Activated naive CD4-positive, alpha-beta T cell treated with anti-CD3 and anti-CD28 coated beads, Interleukin-2, amount 10 ng/mL, durations not matched to agents 7 days and 5 days (primary cell): ENCODE data around the gene CDC26.
"Not testable (repeated sequence)": the region's sequence is repeated elsewhere in the genome, so short reads cannot be mapped to it uniquely, and the experiment has no call there.

Experiments used
- CTCF ChIA-PET: fragments of 350-600 bp; sonication (Branson Sonifier 250); formaldehyde crosslinking; loops from one replicate; lab custom pipeline; 2021; ENCODE audit warnings: antibody characterized with exemption; lab: Charles Lee
- DNase-seq: peaks from one replicate; pipeline ENCODE4 v3.0.0-alpha.2; 2020
- H3K27ac Mint-ChIP-seq: one replicate; pipeline ENCODE4 v1.8.0; 2021; ENCODE audit warnings: mild to moderate bottlenecking, moderate library complexity, mixed read lengths
- H3K27me3 Mint-ChIP-seq: one replicate; pipeline ENCODE4 v1.8.0; 2021; ENCODE audit warnings: mild to moderate bottlenecking, mixed read lengths
- H3K36me3 Mint-ChIP-seq: one replicate; pipeline ENCODE4 v1.8.0; 2021; ENCODE audit warnings: mixed read lengths
- H3K4me1 Mint-ChIP-seq: one replicate; pipeline ENCODE4 v1.8.0; 2021; ENCODE audit warnings: mixed read lengths
- H3K4me3 Mint-ChIP-seq: one replicate; pipeline ENCODE4 v1.8.0; 2021; ENCODE audit warnings: mild to moderate bottlenecking, moderate library complexity, mixed read lengths
- H3K9me3 Mint-ChIP-seq: one replicate; pipeline ENCODE4 v1.8.0; 2021; ENCODE audit warnings: mixed read lengths

Gene CDC26

DNA sequence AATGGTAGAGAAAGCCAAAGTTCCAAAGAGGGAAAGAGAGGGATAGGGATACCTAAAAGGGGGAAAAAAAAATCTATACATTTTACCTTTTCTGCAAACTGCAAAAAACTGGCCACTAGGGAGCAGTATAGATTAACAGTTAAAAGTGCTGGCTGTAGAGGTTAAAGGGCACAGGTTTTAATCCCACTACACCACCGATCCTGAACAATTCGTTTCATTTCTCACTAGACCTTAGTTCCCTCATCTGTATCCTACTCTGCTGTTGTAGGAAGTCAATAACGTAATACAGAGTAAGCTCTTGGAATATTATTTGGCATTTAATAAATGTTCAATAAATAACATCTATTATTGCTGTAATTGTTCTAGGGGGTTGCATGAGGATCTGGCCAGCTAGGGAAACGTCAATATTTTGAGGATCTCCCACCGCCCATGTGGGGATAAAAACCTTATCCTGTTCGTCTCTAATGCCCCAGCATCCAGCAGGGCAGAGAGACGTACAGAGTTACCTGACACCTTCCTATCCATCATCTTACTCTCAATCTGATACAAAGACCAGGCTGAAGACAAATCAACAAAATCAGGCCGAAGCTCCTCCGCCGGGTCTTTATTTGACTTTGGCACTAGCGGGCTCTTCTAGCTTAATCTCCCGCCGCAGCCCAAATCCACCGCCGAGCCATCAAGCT lies 757 bp downstream of the CDC26 start:
- CTCF ChIA-PET = interaction anchor here (0.7 to 4.8 kb wide), 28 partner anchors 8 to 382 kb away, joined by 3 to 66 read pairs (median 5); partner anchors contain the start of genes ALAD, FKBP15, POLE3 and SLC31A1
- Mint-ChIP-seq H3K27me3 (no peaks in the 10 kb centered on the region), H3K36me3 (peaks cover 38% of the 10 kb centered on the region), H3K9me3 (no peaks in the 10 kb centered on the region), H3K27ac (no peak overlapping the region), H3K4me1 (peaks cover 18% of the 10 kb centered on the region), H3K4me3 (no peak overlapping the region)
- peak; percentile 29 for DNase-seq

DNA sequence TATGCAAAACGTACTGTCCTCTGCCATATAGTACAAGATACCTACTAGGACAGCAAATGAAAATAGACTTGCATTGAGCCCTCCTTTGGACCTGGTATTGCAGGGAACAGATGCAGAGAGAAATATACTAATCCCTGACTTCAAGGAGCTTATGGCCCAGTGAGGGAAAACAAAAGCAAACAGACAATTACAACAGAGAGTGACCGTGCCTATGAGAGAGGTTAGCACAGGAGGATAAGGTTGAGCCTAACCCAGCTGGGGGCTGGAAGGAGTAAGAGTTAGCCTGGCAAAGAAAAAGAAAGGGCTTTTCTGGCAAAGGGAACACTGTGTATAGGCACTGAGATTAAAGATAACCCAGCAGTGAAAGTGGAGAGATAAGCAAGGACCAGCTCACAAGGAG lies 5.5 kb downstream of the CDC26 start:
- Mint-ChIP-seq H3K27ac (no peak overlapping the region), H3K9me3 (no peaks in the 10 kb centered on the region), H3K4me1 (peaks cover 9% of the 10 kb centered on the region), H3K4me3 (no peak overlapping the region), H3K27me3 (no peaks in the 10 kb centered on the region), H3K36me3 (peaks cover 39% of the 10 kb centered on the region)
- CTCF ChIA-PET = interaction anchor here (0.6 to 1.7 kb wide), 2 partner anchors 16 to 386 kb away, joined by 3 to 7 read pairs; no protein-coding TSS in a partner anchor
- DNase-seq = no peak

DNA sequence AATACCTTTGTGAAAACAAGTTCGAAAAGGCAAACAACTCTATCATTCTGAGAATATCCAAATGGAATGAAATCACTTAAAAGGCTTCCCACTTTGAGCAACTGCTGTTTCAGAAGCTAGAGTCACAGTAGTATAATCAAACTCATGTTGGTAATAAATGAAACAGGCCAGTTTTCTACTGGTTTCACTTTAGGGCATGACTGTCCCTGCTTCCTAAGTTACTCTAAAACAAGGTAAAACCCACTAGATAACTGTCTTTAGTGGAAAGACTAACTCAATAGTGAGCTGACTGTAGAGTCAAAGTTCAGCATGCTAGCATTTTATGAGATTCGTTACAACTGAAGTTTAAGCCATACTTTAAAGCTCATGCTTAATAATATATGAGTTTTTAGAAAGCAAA lies 6.0 kb downstream of the CDC26 start:
- peaks cover 9% of the 10 kb centered on the region for H3K4me1 Mint-ChIP-seq
- H3K27me3 Mint-ChIP-seq = no peaks in the 10 kb centered on the region
- H3K27ac Mint-ChIP-seq = no peak overlapping the region
- H3K9me3 Mint-ChIP-seq = no peaks in the 10 kb centered on the region
- DNase-seq = no peak
- CTCF ChIA-PET = interaction anchor here (1.7 kb wide), 1 partner anchor 386 kb away, joined by 7 read pairs; no protein-coding TSS in a partner anchor
- H3K36me3 Mint-ChIP-seq = peaks cover 39% of the 10 kb centered on the region
- H3K4me3 Mint-ChIP-seq = no peak overlapping the region

DNA sequence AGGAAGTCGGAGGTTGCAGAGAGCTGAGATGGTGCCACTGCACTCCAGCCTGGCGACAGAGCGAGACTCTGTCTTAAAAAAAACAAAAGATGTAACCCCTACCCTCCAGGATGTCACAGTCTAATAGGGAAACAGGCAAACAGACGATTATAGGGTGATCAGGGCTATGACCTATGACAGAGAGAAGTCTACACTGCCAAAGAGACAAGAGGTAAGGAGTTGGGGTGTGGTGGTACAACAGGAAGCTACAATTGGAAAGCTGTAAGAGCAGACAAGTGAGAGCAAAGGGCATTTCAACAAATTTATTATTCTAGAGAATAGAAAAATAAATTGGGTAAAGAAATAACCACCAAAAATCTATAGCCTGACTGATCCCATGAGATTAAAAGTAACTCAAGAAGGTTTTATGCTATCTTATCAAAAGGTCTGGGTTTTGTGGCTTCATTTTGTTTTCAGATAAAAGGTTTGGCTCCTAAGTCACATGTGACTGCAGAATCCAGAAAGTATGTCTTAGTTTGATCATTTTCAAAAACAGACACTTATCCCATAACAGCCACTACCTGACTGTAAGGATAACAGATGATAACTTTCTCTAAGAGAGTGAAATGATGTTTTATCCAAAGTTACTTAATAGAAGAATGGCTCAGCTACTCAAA lies 7.3 kb downstream of the CDC26 start:
- H3K4me1 Mint-ChIP-seq = no peaks in the 10 kb centered on the region
- H3K36me3 Mint-ChIP-seq = peaks cover 34% of the 10 kb centered on the region
- no peak for DNase-seq
- no peak overlapping the region for H3K27ac Mint-ChIP-seq
- CTCF ChIA-PET = interaction anchor here (0.6 kb wide), 1 partner anchor 8 kb away, joined by 3 read pairs; no protein-coding TSS in a partner anchor
- no peaks in the 10 kb centered on the region for H3K9me3 Mint-ChIP-seq
- H3K4me3 Mint-ChIP-seq = no peak overlapping the region
- no peaks in the 10 kb centered on the region for H3K27me3 Mint-ChIP-seq

DNA sequence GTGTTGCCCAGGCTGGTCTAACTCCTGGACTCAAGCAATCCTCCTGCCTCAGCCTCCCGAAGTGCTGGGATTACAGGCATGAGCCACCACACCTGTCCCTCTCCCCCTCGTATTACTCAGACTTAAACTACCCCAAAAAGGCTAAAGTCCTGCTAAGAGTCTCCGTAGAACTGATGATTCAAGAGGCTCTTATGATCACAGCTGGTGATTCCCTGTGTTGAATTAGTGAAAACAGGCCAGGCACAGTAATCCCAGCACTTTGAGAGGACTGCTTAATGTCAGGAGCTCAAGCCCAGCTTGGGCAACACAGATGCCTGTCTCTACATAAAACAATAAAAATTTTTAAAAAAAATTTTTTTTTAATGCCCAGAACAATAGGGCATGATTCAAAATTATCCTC lies 9.2 kb downstream of the CDC26 start:
- Mint-ChIP-seq H3K36me3 (peaks cover 29% of the 10 kb centered on the region), H3K27me3 (no peaks in the 10 kb centered on the region)

DNA sequence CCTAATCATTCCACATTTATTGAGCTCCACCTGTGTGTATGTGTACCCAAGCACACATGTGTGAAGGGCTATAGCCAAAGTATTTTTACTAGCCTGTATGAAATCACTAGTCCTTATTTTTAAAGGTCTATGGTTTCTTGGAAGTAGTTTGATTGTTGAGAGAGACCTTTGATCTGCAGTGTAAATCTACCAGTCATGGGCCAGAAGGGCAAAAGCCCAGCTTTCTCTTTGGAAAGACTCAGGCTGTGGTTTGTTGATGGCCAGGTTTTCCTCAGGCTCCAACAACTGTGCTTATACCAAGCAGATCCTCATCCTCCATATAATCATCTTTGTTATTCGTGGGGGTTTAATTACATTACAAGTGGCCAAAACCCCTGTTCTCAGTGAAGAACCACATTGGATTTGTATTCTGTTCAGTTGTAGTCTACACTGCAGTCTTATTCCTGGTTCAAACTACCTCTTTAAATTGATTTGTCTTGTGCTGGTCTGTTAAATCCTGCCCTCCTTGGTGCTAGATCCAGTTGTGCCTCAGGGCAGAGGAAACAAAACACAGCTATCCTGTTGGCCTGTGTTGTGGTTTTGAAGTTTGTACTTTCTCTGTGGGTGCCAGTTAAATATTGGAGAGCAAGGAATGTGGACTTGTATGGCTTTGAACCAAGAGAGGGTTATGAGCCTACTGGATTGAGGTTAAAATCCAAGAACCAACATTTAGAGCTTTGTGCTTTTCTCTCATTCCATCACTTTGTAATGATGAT lies 13.3 kb downstream of the CDC26 start:
- H3K27me3 Mint-ChIP-seq = no peaks in the 10 kb centered on the region
- CTCF ChIA-PET = interaction anchor here (1.1 kb wide), 1 partner anchor 11 kb away, joined by 3 read pairs; no protein-coding TSS in a partner anchor
- H3K4me1 Mint-ChIP-seq = no peaks in the 10 kb centered on the region
- no peak for DNase-seq
- no peak overlapping the region for H3K4me3 Mint-ChIP-seq
- H3K9me3 Mint-ChIP-seq = no peaks in the 10 kb centered on the region
- H3K27ac Mint-ChIP-seq = no peak overlapping the region
- H3K36me3 Mint-ChIP-seq = peaks cover 29% of the 10 kb centered on the region

More for the DNA sequence above, 9.2 kb downstream of the CDC26 start:
- Mint-ChIP-seq H3K4me1 (no peaks in the 10 kb centered on the region), H3K27ac (no peak overlapping the region), H3K9me3 (no peaks in the 10 kb centered on the region), H3K4me3 (no peak overlapping the region)
- DNase-seq = no peak
- CTCF ChIA-PET = interaction anchor here (0.7 kb wide), 1 partner anchor 9 kb away, joined by 3 read pairs; the partner anchor contains the start of genes CDC26 and PRPF4

DNA sequence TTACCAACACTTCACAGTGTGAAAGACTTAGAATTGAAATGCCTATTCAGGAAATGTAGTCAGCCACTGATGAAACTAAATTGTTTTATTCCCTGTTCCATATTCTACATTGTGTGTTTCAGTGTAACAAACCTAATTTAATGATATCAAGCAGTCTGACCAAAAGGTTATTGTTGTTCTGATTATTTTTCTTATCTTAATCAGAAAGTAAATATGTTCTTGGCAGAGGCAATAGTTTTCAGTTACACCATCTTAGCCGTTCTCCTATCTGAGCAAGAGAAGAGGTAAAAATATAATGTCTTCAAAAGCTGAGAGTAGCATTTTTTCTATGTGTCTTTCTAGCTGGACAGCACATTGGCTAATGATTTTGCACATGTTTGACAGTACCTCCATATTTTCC lies 17.1 kb downstream of the CDC26 start:
- Mint-ChIP-seq H3K27ac (no peak overlapping the region), H3K9me3 (no peaks in the 10 kb centered on the region), H3K27me3 (no peaks in the 10 kb centered on the region), H3K4me1 (no peaks in the 10 kb centered on the region), H3K4me3 (no peak overlapping the region), H3K36me3 (peaks cover 25% of the 10 kb centered on the region)
- CTCF ChIA-PET = no interaction called here
- no peak for DNase-seq

DNA sequence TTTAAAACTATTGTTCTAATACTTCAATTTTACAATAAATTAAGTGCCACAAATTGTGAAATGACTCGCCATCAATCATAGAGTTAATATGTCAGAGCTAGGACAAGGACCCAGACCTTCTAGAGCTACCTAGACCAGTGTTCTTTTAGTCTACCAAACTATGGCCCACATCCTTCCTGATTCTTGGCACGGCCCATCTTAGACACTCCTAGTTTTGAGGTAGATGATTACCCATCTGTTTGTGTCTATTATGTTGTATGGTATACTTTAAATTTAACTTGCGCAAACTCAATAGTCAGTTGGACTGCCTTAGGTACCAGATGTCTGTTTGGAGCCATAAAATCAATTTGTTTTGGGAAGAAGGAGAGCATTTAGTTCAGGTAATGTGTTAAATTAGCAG lies 17.5 kb downstream of the CDC26 start:
- H3K27ac Mint-ChIP-seq = no peak overlapping the region
- no peak for DNase-seq
- H3K36me3 Mint-ChIP-seq = peaks cover 25% of the 10 kb centered on the region
- no peaks in the 10 kb centered on the region for H3K27me3 Mint-ChIP-seq
- no peaks in the 10 kb centered on the region for H3K4me1 Mint-ChIP-seq
- H3K9me3 Mint-ChIP-seq = no peaks in the 10 kb centered on the region
- H3K4me3 Mint-ChIP-seq = no peak overlapping the region
- CTCF ChIA-PET = no interaction called here

DNA sequence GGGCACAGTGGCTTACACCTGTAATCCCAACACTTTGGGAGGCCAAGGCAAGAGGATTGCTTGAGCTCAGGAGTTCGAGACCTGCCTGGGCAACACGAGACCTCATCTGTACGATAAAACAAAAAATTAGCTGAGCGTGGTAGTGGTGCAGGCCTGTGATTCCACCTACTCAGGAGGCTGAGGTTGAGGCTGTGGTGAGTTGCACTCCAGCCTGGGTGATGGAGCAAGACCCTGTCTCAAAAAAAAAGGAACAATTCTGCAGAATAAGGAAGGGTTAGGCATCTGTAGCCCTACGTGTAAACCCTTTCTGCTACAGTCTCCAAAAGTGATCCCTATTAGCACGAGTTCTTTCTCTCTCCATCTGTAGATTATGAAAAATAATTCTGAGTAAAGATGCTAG lies 19.9 kb downstream of the CDC26 start:
- H3K4me3 Mint-ChIP-seq = no peak overlapping the region
- peaks cover 3% of the 10 kb centered on the region for H3K9me3 Mint-ChIP-seq
- no peak for DNase-seq
- H3K4me1 Mint-ChIP-seq = no peaks in the 10 kb centered on the region
- H3K27me3 Mint-ChIP-seq = no peaks in the 10 kb centered on the region
- CTCF ChIA-PET = no interaction called here
- peaks cover 17% of the 10 kb centered on the region for H3K36me3 Mint-ChIP-seq
- no peak overlapping the region for H3K27ac Mint-ChIP-seq

DNA sequence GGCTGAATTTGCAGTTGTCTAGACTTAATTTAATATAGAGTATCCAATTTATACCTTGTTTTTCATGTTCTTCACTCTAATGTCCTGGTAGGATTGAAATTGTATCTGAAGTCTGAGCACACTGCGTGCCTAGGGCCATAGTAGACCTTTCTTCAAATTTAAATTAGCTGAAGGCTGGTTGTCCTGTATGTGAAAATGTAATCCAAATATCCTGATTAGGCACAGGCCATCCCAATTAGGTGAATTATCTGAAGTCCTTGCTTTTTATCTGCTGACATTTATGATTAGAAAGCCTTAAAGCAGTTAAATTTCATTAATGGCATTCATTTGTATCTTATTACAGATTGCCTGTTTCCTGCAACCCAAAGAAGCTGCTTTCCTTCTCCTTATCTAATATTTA lies 20.4 kb downstream of the CDC26 start:
- Mint-ChIP-seq H3K27me3 (no peaks in the 10 kb centered on the region), H3K4me1 (no peaks in the 10 kb centered on the region), H3K4me3 (no peak overlapping the region), H3K27ac (no peak overlapping the region), H3K9me3 (peaks cover 3% of the 10 kb centered on the region), H3K36me3 (peaks cover 13% of the 10 kb centered on the region)
- CTCF ChIA-PET = no interaction called here
- DNase-seq = no peak

DNA sequence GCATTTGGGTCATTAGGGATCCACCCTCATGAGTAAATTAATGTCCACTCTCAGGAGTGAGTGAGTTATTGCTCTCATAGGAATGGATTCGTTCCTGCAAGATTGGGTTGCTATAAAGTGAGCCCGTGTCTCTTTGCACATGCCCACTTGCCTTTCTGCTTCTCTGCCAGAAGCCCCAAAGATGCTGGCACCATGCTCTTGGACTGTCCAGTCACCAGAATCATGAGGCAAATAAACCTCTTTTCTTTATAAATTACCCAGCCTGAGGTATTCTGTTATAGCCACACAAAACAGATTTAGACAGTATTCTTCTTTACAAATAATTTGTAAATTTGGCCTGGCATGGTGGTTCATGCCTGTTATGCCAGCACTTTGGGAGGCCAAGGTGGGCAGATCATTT lies 24.6 kb downstream of the CDC26 start:
- H3K27ac Mint-ChIP-seq = no peak overlapping the region

DNA sequence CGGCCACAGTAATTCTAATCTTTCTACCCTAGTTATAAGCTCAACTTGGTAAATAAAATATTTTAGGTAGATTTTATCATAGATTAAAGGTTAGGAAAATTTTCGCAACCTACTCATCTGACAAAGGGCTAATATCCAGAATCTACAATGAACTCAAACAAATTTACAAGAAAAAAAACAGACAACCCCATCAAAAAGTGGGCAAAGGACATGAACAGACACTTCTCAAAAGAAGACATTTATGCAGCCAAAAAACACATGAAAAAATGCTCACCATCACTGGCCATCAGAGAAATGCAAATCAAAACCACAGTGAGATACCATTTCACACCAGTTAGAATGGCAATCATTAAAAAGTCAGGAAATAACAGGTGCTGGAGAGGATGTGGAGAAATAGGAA lies 25.7 kb downstream of the CDC26 start:
- H3K9me3 Mint-ChIP-seq, H3K27ac Mint-ChIP-seq, H3K27me3 Mint-ChIP-seq, H3K4me3 Mint-ChIP-seq, H3K36me3 Mint-ChIP-seq, H3K4me1 Mint-ChIP-seq, CTCF ChIA-PET, DNase-seq: not testable (repeated sequence)

More for the DNA sequence above, 24.6 kb downstream of the CDC26 start:
- CTCF ChIA-PET = no interaction called here
- no peak overlapping the region for H3K4me3 Mint-ChIP-seq
- no peaks in the 10 kb centered on the region for H3K4me1 Mint-ChIP-seq
- DNase-seq = no peak
- no peaks in the 10 kb centered on the region for H3K36me3 Mint-ChIP-seq
- H3K27me3 Mint-ChIP-seq = no peaks in the 10 kb centered on the region
- peaks cover 3% of the 10 kb centered on the region for H3K9me3 Mint-ChIP-seq

DNA sequence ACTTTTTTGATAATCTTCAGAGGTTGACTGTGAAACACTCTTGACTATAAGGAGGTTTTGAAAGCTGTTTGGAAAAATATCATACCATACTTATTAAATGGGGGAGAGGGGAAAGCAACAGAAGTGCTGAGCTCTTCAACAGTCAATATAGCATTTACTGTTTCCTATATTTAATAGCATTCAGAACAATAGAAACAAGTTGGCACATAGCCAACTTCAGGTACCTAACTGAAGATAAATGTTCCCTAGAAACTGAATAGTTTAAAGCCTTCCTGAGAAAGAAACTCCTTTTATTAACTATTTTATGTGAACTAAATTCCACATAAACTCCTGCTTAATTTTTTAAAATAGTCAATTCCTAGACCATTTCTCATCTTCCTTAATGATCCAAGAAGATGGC lies 27.7 kb downstream of the CDC26 start:
- no peaks in the 10 kb centered on the region for H3K4me1 Mint-ChIP-seq
- CTCF ChIA-PET = no interaction called here
- no peaks in the 10 kb centered on the region for H3K27me3 Mint-ChIP-seq
- no peak overlapping the region for H3K4me3 Mint-ChIP-seq
- H3K36me3 Mint-ChIP-seq = no peaks in the 10 kb centered on the region
- H3K27ac Mint-ChIP-seq = no peak overlapping the region
- no peak for DNase-seq
- H3K9me3 Mint-ChIP-seq = peaks cover 3% of the 10 kb centered on the region

DNA sequence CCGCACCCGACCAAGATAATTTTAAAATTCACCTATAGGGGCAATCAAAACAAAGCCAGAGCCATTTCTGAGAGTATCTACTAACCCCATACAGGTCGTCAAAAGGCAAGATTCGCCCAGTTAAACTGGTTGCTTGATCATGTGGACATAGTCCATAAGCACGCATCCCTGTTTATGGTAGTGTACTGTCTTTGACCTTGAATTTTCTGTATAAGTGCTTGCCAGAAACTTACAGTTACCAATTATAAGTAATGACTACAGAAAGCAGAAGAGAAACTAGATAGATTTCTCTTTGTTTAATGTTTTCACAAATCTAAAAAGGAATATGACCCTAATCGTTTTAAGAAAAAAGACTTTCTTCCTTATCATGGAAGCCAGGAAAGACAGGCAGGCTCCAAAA lies 28.4 kb downstream of the CDC26 start:
- Mint-ChIP-seq H3K4me3 (no peak overlapping the region), H3K27ac (no peak overlapping the region), H3K27me3 (no peaks in the 10 kb centered on the region), H3K9me3 (peaks cover 3% of the 10 kb centered on the region), H3K4me1 (no peaks in the 10 kb centered on the region), H3K36me3 (no peaks in the 10 kb centered on the region)
- no peak for DNase-seq
- CTCF ChIA-PET = no interaction called here
